GM12872 (cell line): ENCODE measurements around the gene MBD3L3.
"Not testable (repeated sequence)": the region's sequence is repeated elsewhere in the genome, so short reads cannot be mapped to it uniquely, and the experiment has no call there.

Experiments used
- CTCF ChIP-seq: IDR thresholded peaks from 3 replicates; pipeline ENCODE4 v1.5.1; 2011; ENCODE audit warnings: low read depth, mild to moderate bottlenecking, low read length, moderate library complexity; ENCODE audit not compliant: insufficient read depth

MBD3L3 gene

GRCh38 chr19:7049021-7049420 lies 9.5 kb downstream of the MBD3L3 start, which contains the start of gene MBD3L2:
Gene MBD3L2 (plus strand): TSS chr19:7049321. CDS start chr19:7049374, 53 bp downstream.
- TF ChIP-seq CTCF: not testable (repeated sequence)

DNA sequence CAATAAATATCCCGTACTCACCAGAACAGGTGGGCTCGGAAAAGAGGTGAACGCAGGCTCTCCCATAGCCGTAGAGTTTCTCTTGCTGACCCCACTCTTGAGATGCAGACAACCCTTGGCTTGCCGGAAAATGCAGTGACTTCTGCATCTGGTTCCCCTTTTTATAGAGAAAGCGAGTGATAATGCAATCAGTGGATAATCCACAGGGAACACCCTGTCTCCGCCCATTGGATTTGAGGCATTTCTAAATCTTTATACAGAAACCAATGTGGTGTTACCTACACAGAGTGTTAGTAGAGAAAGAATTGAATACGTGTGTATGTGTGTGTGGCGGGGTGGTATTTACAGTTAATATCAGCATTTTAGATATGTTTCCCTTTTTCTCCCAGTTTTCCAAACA lies 18.4 kb downstream of the MBD3L3 start, which contains the start of gene MBD3L4:
Gene MBD3L4 (minus strand): TSS at position 101 of the 400 bp plus-strand sequence. CDS start 35 bp downstream, at position 66.
- TF ChIP-seq CTCF: not testable (repeated sequence)

- not testable (repeated sequence) for TF ChIP-seq CTCF
These were observed 28.2 kb downstream of the MBD3L3 start, which contains the start of gene MBD3L5 for GRCh38 chr19:7030278-7030677. Gene MBD3L5 (plus strand): TSS chr19:7030578. CDS start chr19:7030612, 34 bp downstream.

GRCh38 chr19:7021331-7021730 lies 37.1 kb downstream of the MBD3L3 start, which contains the start of gene MBD3L2B:
Gene MBD3L2B (minus strand): TSS chr19:7021431. CDS start chr19:7021397, 34 bp downstream.
- TF ChIP-seq CTCF: not testable (repeated sequence)

DNA sequence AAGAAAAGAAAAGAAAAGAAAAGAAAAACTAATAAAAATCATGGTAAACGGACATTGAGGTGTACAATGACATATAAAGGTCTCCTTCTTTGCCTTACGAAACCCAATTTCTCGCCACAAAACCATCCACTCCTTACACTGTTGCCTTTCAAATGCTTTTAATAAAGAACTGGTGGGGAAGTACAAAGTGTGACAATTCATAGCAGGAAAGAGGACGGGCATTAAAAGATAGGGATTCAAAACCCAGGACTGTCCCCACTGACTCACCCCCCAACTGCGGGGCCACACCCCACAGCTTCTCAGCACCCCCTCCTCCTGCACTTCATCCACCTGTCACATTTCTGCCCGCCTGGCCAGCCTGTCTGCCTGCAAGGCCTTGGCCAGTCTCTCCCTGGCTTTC lies 39.6 kb downstream of the MBD3L3 start:
- TF ChIP-seq CTCF: no peak

DNA sequence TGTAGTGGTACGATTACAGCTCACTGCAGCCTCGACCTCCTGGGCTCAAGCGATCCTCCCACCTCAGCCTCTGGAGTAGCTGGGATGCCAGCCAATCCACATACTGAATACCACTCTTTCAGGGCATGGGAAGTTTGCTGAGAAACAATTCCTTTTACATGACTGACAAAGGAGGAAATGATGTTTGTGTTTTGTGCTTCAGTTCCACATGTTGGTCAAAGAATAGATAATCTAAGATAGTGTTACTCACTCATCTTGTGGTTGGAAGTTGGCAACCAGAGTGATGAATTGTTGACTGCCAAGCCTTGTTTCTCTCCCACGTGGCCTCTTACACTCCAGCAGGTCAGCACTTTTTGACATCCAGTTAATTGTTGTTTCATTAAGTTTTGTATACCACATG lies 44.8 kb downstream of the MBD3L3 start:
- no peak for TF ChIP-seq CTCF

GRCh38 chr19:7010722-7011593 lies 47.5 kb downstream of the MBD3L3 start:
- TF ChIP-seq CTCF: no peak
